Subcutaneous adipose tissue (tissue), 4 donors: ENCODE measurements around the gene EPS8L2. TPM values are rescaled to one million over a fixed set of nuclear protein-coding genes. Genes with fewer than 3 reads are reported as not detected.

Experiments
- total RNA-seq, 4 donors: library from RNA; depleted of rRNA; stranded (reverse); fragments of >200 nt; gene quantifications; one replicate each; pipeline ENCODE4 v1.1.0, GENCODE V29; 2016
- TF ChIP-seq, protein P1 (sequence below): fragments of 450-650 bp; IDR thresholded peaks from one replicate; pipeline ENCODE4 v1.5.1; 2016; ENCODE audit warnings: low read depth, mild to moderate bottlenecking, control low read depth, antibody characterized with exemption, moderate library complexity

The EPS8L2 gene
- total RNA-seq, 4 donors from 2014 or later, result 3.8 to 20.0 (median 9.7) TPM

DNA sequence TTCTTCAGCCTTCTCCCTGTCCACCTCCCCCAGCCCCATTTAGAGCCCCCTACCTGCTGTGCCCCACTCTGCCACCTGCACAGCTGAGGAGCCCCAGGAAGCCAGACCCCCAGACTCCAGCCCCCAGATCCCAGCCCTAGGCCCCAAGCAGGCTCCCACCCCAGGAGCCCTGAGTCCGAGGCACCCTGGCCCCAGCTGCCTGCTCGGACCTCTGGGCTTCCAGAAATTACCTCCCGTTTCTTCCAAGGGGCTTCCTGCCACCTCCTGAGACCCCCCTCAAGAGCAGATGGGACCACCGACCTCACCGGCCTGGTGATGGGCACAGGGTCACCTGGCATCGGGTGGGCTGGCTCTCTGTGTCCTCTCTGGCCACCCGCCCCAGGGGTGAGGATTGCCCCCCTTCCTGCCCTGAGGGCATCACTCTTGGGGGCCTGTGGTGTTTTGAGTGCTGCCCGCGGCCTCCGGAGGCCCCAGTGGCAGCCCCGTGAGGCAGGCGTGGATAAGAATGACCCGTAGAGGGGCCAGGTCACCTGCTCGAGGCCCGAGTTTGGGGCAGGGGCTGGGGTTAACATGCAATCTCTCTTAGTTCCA is 23.0 kb downstream of the EPS8L2 start:
- TF ChIP-seq, protein P1, sequence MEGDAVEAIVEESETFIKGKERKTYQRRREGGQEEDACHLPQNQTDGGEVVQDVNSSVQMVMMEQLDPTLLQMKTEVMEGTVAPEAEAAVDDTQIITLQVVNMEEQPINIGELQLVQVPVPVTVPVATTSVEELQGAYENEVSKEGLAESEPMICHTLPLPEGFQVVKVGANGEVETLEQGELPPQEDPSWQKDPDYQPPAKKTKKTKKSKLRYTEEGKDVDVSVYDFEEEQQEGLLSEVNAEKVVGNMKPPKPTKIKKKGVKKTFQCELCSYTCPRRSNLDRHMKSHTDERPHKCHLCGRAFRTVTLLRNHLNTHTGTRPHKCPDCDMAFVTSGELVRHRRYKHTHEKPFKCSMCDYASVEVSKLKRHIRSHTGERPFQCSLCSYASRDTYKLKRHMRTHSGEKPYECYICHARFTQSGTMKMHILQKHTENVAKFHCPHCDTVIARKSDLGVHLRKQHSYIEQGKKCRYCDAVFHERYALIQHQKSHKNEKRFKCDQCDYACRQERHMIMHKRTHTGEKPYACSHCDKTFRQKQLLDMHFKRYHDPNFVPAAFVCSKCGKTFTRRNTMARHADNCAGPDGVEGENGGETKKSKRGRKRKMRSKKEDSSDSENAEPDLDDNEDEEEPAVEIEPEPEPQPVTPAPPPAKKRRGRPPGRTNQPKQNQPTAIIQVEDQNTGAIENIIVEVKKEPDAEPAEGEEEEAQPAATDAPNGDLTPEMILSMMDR, result no peak

DNA sequence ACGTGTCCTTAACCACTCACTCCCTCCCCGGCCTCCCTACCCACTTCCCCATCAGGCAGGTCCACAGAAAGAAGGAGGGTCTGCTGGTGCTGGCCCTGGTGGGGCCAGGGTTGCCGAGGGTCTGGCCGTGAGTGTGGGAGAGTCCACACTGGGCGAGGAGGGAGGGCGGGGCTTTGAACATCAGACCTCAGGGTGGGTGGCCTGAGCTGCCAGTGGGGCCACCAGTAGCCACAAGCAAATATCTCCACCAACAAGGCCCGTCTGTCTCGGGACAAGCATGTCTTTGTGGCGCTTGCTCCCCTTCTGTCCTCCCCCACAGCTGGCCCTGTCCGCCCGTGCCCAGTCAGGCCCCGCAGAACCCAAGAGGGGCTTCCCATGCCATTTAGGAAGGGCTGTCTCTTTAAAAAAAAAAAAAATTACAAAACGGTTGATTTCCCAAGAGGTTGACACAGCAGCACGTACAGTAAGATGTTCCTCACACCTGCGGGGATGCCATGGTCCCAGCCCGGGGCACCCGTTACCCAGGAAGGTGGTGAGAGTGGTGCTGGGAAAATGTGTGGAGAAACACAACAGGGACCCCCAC is 23.6 kb downstream of the EPS8L2 start:
- TF ChIP-seq, protein P1, result no peak

DNA sequence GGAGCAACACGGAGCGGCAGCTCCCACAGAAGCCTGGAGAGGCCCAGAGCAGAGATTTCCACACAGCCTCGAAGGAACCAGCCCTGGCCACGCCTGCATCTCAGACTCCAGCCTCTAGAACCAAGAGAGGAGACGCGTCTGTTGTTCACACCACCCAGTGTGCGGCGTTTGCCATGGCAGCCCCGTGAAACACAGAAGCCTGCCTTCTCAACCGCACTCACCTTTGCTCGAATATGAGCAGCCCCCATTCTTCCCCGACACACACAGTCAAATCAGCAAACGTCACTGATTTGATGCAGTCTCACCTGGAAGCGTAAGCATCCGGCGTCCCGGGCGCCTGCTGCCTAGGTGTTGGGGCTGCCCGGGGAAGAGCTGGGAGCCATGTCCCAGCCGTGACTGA is 27.0 kb downstream of the EPS8L2 start:
- TF ChIP-seq, protein P1, result no peak

DNA sequence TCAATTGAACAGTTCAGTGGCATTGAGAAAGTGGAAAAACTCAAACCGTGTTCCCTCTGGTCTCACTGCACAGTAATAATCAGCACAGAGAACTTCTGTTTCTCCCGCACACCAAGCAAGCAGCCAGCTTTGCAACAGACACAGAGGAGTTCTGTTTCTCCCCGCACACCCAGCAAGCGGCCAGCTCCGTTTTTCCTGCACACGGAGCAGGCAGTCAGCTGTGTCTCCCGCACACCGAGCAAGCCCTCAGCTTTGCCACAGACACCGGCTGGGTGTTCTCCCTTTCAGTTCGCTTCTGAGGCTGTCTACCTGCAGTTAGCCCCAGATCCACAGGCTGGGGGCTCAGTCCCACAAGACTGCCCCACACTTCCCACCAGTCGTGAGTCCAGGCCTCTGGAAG is 31.3 kb downstream of the EPS8L2 start:
- TF ChIP-seq, protein P1, result no peak

DNA sequence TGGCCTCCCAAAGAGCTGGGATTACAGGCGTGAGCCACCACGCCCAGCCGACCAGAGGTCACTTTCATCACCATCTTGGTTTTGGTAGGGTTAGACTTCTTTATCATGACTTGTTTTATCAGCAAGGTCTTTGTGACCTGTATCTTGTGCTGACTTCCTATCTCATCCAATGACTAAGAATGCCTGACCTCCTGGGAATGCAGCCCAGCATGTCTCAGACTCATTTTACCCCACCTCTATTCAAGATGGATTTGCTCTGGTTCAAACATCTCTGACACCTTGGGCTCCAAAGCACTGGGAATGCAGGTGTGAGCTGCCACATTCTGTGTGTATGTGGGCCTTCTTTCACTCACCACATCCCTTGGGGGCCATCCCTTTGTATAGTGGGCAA is 36.1 kb downstream of the EPS8L2 start:
- TF ChIP-seq, protein P1, result no peak

DNA sequence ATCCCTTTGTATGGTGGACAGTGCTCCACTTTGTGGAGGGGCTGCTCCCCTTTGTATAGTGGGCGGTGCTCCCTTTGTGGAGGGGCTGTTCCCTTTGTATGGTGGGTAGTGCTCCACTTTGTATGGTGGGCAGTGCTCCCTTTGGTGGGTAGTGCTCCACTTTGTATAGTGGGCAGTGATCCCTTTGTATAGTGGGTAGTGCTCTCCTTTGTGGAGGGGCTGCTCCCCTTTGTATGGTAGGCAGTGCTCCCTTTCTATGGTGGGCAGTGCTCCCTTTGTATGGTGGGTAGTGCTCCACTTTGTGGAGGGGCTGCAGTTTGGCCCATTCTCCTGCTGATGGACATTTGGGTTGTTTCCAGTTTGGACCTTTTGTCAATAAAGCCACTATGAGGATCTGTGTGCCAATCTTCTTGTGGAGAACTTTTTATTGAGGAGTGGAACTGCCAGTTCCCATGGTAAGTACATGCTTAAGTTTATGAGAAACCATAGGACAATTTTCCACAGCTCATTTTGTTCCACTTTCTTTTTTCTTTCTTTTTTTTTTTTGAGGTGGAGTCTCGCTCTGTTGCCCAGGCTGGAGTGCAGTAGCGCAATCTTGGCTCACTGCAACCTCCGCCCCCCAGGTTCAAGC is 36.7 kb downstream of the EPS8L2 start:
- TF ChIP-seq, protein P1, result no peak

DNA sequence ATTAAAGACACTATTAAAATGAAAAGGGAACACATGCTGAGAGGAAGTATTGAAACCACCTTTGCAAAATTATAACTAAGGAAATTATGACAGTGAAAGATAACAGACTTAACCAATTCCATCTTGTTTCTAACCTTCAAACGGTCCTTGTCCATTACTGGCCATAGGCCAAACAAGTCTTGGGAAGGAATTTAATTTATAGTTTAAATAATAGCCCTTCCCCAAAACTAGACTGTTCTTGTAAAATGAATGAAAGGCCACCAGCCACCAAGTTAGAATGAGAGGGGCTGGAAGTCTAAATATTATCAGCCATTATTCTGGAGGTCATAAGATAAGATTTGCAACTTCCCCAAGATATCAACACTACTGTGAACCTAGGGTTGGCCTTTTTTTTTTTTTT is 39.4 kb downstream of the EPS8L2 start:
- TF ChIP-seq, protein P1, result no peak
